ENCODE results near the gene PIGS. TPM values are rescaled to one million over a fixed set of nuclear protein-coding genes. Genes with fewer than 3 reads are reported as not detected.

PIGS gene
- total and polyA plus RNA-seq, 2 donors (not counting 1 experiment from before 2014, with no cell fraction given), result 44.1 to 55.1 TPM

- Mint-ChIP-seq H3K4me1 (peaks cover 14% of the 10 kb centered on the region), H3K4me3 (no peak overlapping the region), H3K27ac (no peak overlapping the region), H3K9me3 (ENCODE audit: insufficient read depth) (no peaks in the 10 kb centered on the region), H3K27me3 (no peaks in the 10 kb centered on the region)
- ChIA-PET CTCF (interaction anchor here (0.7 to 2.5 kb wide), 2 partner anchors 18 to 221 kb away, joined by 3 to 6 read pairs; no protein-coding TSS in a partner anchor), POLR2A (no interaction called here)
- Histone ChIP-seq H2AFZ (ENCODE audit: insufficient read depth, low read depth, low read length, poor library complexity, severe bottlenecking) (no peak overlapping the region), H3K4me1 (ENCODE audit: control insufficient read depth in 2 of 2, insufficient read depth in 2 of 2, low read length in 2 of 2) (peaks cover 10 to 17% of the 10 kb centered on the region in 2 donors), H3K4me3 (ENCODE audit: control extremely low read depth in 1 of 5, extremely low read depth in 1 of 5, insufficient read depth in 1 of 5, low read depth in 2 of 5, low read length in 4 of 5) (no peak overlapping the region), H3K9me3 (ENCODE audit: control extremely low read depth in 1 of 3, control insufficient read depth in 2 of 3, insufficient read depth in 1 of 3, low read length in 2 of 3) (no peaks in the 10 kb centered on the region), H3K27ac (ENCODE audit: low read length in 2 of 2) (no peak overlapping the region), H3K4me2 (replicated peaks; ENCODE audit: low read depth, low read length, poor library complexity, severe bottlenecking) (no peak overlapping the region), H3K27me3 (replicated peaks in 1 of 4; ENCODE audit: control extremely low read depth in 1 of 4, control insufficient read depth in 3 of 4, insufficient read depth in 4 of 4, low read length in 3 of 4) (no peaks in the 10 kb centered on the region), H4K20me1 (ENCODE audit: control insufficient read depth, insufficient read depth, low read length, poor library complexity, severe bottlenecking) (no peaks in the 10 kb centered on the region), H3K36me3 (replicated peaks in 1 of 2; ENCODE audit: control extremely low read depth in 1 of 2, control insufficient read depth in 1 of 2, extremely low read depth in 1 of 2, insufficient read depth in 2 of 2, low read length in 1 of 2) (peaks cover 0 to 5% of the 10 kb centered on the region in 2 experiments), H3K9ac (ENCODE audit: low read length) (no peak overlapping the region), H3K79me2 (ENCODE audit: control insufficient read depth, insufficient read depth, low read length) (peaks cover 20% of the 10 kb centered on the region)
- 88% methylated on average over 2 of the region's 4 CpGs for WGBS (ENCODE audit: insufficient coverage)
- DNase-seq (no peak), ATAC-seq (ENCODE audit: low read depth) (no peak)
- intact Hi-C loops (cut with micrococcal nuclease), result loop anchor here (10.0 kb wide), 1 partner anchor 135 kb away; the partner anchor contains the start of genes PROCA1, RAB34 and RPL23A
- no peak for TF ChIP-seq EZH2 (IDR thresholded peaks at IDR 0.05; ENCODE audit: borderline replicate concordance, insufficient read depth, low read depth, low read length, poor library complexity, severe bottlenecking)
- TF ChIP-seq CTCF (IDR thresholded peaks at IDR 0.05), result no peak
Measured at GRCh38 chr17:28579526-28579925, 8.2 kb upstream of the PIGS start.
